SK-N-MC (cell line): Measurements from ENCODE around the gene HSPA1L.
A peak's percentile ranks its signal among the peaks of the same experiment; 100 is the strongest.

Experiments used
- DNase-seq: peaks from one replicate; pipeline ENCODE4 v3.0.0-alpha.2; 2011; ENCODE audit warnings: low read depth, low spot score
- H3K27ac ChIP-seq: fragments of 200-600 bp; sonication (generic); 2 replicates; pipeline ENCODE4 v1.5.1; 2016; ENCODE audit warnings: mixed run types
- H3K36me3 ChIP-seq: fragments of 200-600 bp; sonication (generic); 2 replicates; pipeline ENCODE4 v1.6.1; 2017; ENCODE audit warnings: antibody characterized with exemption, low read length, mixed read lengths; ENCODE audit not compliant: insufficient read depth
- H3K4me3 ChIP-seq: fragments of 200-600 bp; sonication (generic); 2 replicates; pipeline ENCODE4 v1.5.1; 2016
- H3K9ac ChIP-seq: fragments of 200-600 bp; sonication (generic); 2 replicates; pipeline ENCODE4 v1.8.0; 2017; ENCODE audit warnings: mixed run types, mixed read lengths; ENCODE audit not compliant: insufficient read length
- H3K9me3 ChIP-seq: fragments of 200-600 bp; sonication (generic); 2 replicates; pipeline ENCODE4 v1.6.1; 2017; ENCODE audit warnings: low read depth, mild to moderate bottlenecking, antibody characterized with exemption, low read length, moderate library complexity, mixed read lengths
- EZH2 ChIP-seq: fragments of 200-600 bp; sonication (generic); IDR thresholded peaks from one replicate; pipeline ENCODE4 v1.6.1; 2017; ENCODE audit warnings: antibody characterized with exemption
- FOXP2 ChIP-seq: optimal IDR thresholded peaks from 2 replicates; pipeline ENCODE3; 2011; ENCODE audit warnings: mild to moderate bottlenecking, moderate library complexity; ENCODE audit not compliant: insufficient read depth; ENCODE audit errors: extremely low read length, control extremely low read depth
- POLR2AphosphoS5 ChIP-seq: IDR thresholded peaks from 2 replicates; pipeline ENCODE4 v1.6.1; 2012; ENCODE audit warnings: mild to moderate bottlenecking, low read depth, low read length, borderline replicate concordance

Gene HSPA1L

GRCh38 chr6:31767096-31767645 lies 47.9 kb downstream of the HSPA1L start:
- Histone ChIP-seq H3K9me3 (no peaks in the 10 kb centered on the region), H3K27ac (no peak overlapping the region), H3K9ac (no peak overlapping the region), H3K36me3 (peaks cover 14% of the 10 kb centered on the region), H3K4me3 (no peak overlapping the region)
- TF ChIP-seq EZH2 (no peak), FOXP2 (no peak), POLR2AphosphoS5 (no peak)
- DNase-seq: no peak

GRCh38 chr6:31765910-31766794 lies 48.9 kb downstream of the HSPA1L start:
- TF ChIP-seq POLR2AphosphoS5: no peak
- no peak for TF ChIP-seq EZH2
- TF ChIP-seq FOXP2: no peak
- Histone ChIP-seq H3K9me3 (no peaks in the 10 kb centered on the region), H3K27ac (no peak overlapping the region), H3K36me3 (peaks cover 24% of the 10 kb centered on the region), H3K9ac (no peak overlapping the region), H3K4me3 (no peak overlapping the region)
- no peak for DNase-seq

GRCh38 chr6:31765559-31765909 lies 49.5 kb downstream of the HSPA1L start:
- Histone ChIP-seq H3K9me3 (no peaks in the 10 kb centered on the region), H3K9ac (no peak overlapping the region), H3K36me3 (peaks cover 30% of the 10 kb centered on the region), H3K27ac (no peak overlapping the region), H3K4me3 (no peak overlapping the region)
- DNase-seq: no peak
- TF ChIP-seq FOXP2 (no peak), EZH2 (no peak), POLR2AphosphoS5 (no peak)

DNA sequence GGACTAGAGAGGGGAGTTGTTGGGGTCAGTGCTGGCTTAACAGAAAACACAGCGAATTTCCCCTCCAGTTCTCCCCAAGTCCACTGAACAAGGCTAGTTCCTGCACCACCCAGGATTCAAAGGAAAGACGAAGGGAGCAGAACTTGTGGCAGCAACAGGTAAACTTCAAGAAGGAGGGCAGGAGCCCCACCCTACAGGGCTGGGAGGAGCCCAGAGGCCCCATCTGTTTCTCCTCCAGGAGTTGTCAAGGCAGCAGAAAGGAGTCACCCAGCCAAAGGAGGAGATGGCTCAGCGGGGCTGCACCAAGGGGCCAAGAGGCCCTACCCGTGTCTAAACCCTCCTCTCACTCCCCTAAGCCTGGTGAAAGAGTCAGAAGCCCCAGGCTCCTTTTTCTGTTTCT lies 50.9 kb downstream of the HSPA1L start:
- peak overlapping the region; percentile 30; the same call in 1 of the 2 replicates for H3K27ac ChIP-seq
- no peak for TF ChIP-seq EZH2
- TF ChIP-seq FOXP2: no peak
- TF ChIP-seq POLR2AphosphoS5: no peak
- no peak for DNase-seq
- H3K9me3 ChIP-seq: no peaks in the 10 kb centered on the region
- no peak overlapping the region for H3K9ac ChIP-seq
- H3K36me3 ChIP-seq: peaks cover 42% of the 10 kb centered on the region
- no peak overlapping the region for H3K4me3 ChIP-seq

- TF ChIP-seq FOXP2: no peak
- no peak for TF ChIP-seq EZH2
- no peak for TF ChIP-seq POLR2AphosphoS5
- Histone ChIP-seq H3K27ac (no peak overlapping the region), H3K36me3 (peaks cover 48% of the 10 kb centered on the region), H3K4me3 (no peak overlapping the region), H3K9ac (no peak overlapping the region), H3K9me3 (no peaks in the 10 kb centered on the region)
- DNase-seq: no peak
Measured at GRCh38 chr6:31763619-31763940, 51.5 kb downstream of the HSPA1L start.

GRCh38 chr6:31762878-31763618 lies 52.0 kb downstream of the HSPA1L start:
- H3K9me3 ChIP-seq: no peaks in the 10 kb centered on the region
- DNase-seq: no peak
- H3K9ac ChIP-seq: no peak overlapping the region
- H3K4me3 ChIP-seq: no peak overlapping the region
- H3K36me3 ChIP-seq: peaks cover 54% of the 10 kb centered on the region
- TF ChIP-seq POLR2AphosphoS5: no peak
- no peak for TF ChIP-seq FOXP2
- TF ChIP-seq EZH2: no peak
- no peak overlapping the region for H3K27ac ChIP-seq

GRCh38 chr6:31762356-31762755 lies 52.7 kb downstream of the HSPA1L start, which contains the start of gene SAPCD1:
SAPCD1 (plus strand) TSS chr6:31762656; CDS start chr6:31763055, 399 bp downstream.
- Histone ChIP-seq H3K27ac (peak within 1 kb of the TSS; percentile 1; the same call in 1 of the 2 replicates), H3K36me3 (peaks cover 55% of the 10 kb centered on the region), H3K9ac (no peak within 1 kb of the TSS), H3K4me3 (no peak within 1 kb of the TSS), H3K9me3 (no peaks in the 10 kb centered on the region)
- no peak for TF ChIP-seq FOXP2
- no peak for TF ChIP-seq EZH2
- TF ChIP-seq POLR2AphosphoS5: no peak
- no peak for DNase-seq

- Histone ChIP-seq H3K9me3 (no peaks in the 10 kb centered on the region), H3K36me3 (peaks cover 55% of the 10 kb centered on the region), H3K9ac (no peak overlapping the region), H3K4me3 (no peak overlapping the region), H3K27ac (no peak overlapping the region)
- TF ChIP-seq POLR2AphosphoS5 (no peak), EZH2 (no peak), FOXP2 (no peak)
- no peak for DNase-seq
Measured at GRCh38 chr6:31761343-31761742, 53.7 kb downstream of the HSPA1L start.
